IgD-negative memory B cell (primary cell): ENCODE results near the gene ZNF629. TPM values are rescaled to one million over a fixed set of nuclear protein-coding genes. Genes with fewer than 3 reads are reported as not detected.
A peak's percentile ranks its signal among the peaks of the same experiment; 100 is the strongest.
"Not testable (repeated sequence)": the region's sequence is repeated elsewhere in the genome, so short reads cannot be mapped to it uniquely, and the experiment has no call there.

ENCODE experiments used
- H3K27ac Mint-ChIP-seq, 3 donors: one replicate each; pipeline ENCODE4 v1.8.0; 2020 to 2022; ENCODE audit warnings: mild to moderate bottlenecking in 3 of 3, mixed read lengths in 3 of 3, moderate library complexity in 1 of 3
- H3K27me3 Mint-ChIP-seq: one replicate; pipeline ENCODE4 v1.8.0; 2021; ENCODE audit warnings: mixed read lengths
- H3K36me3 Mint-ChIP-seq: one replicate; pipeline ENCODE4 v1.8.0; 2020; ENCODE audit warnings: mild to moderate bottlenecking, mixed read lengths
- H3K4me1 Mint-ChIP-seq, 3 donors: one replicate each; pipeline ENCODE4 v1.8.0; 2020 to 2022; ENCODE audit warnings: mixed read lengths in 3 of 3, mild to moderate bottlenecking in 1 of 3
- H3K4me3 Mint-ChIP-seq, 4 donors: one replicate each; pipeline ENCODE4 v1.8.0; 2020 to 2022; ENCODE audit warnings: mild to moderate bottlenecking in 4 of 4, mixed read lengths in 4 of 4, moderate library complexity in 3 of 4
- H3K9me3 Mint-ChIP-seq, 3 donors: one replicate each; pipeline ENCODE4 v1.8.0; 2020 to 2021; ENCODE audit warnings: mixed read lengths in 3 of 3, mild to moderate bottlenecking in 1 of 3
- polyA plus RNA-seq: library from polyadenylated mRNA; unstranded; fragments of 300-500 nt; fragmentation: Illumina TruSeq; gene quantifications from one replicate; pipeline ENCODE4 v1.2.3, GENCODE V29; 2021

Gene ZNF629
- polyA plus RNA-seq: 0.30 TPM

DNA sequence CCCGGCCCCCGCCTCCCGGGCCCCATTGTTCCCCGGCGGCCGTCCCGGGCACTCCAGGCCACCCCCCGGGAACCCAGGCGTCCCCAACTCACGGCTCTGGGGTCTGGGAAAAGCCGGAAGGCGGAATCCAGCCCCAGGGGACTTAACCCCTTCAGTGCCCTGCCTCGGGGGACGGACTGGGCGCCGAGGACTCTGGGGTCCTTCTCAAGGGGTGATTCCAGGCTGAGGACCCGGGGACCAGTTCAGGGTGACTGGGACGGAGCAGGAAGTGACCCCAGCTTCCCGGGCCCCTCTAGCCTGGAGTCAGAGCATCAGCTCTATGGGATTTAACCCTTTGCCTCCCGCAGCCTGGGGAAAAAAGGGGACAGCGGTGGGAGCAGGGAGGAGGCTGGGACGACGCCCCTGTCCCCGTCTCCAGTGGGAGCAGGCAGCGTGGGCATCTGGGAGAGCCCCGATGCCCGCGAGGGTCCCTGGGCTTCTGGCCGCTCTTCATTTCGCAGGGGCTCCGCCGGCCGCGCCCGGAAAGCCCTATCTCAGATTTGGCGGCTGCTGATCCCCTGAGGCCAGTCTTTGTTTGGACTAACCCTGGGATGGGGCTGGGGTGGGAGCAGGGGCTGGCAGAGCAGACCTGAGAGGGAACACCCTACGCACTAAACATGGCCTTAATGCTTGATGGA is at the start of gene ZNF629:
TSS of gene ZNF629 (minus strand) at position 270 of the 677 bp plus-strand sequence. CDS start 2,723 bp downstream, outside the sequence.
- H3K4me3 Mint-ChIP-seq: peak within 1 kb of the TSS; percentile 66 to 90 (median 78)
- H3K9me3 Mint-ChIP-seq: no peaks in the 10 kb centered on the region
- peaks cover 0 to 6% (median 6%) of the 10 kb centered on the region in 3 donors for H3K4me1 Mint-ChIP-seq
- peaks cover 18% of the 10 kb centered on the region for H3K27me3 Mint-ChIP-seq
- H3K36me3 Mint-ChIP-seq: no peaks in the 10 kb centered on the region
- peak within 1 kb of the TSS in 1 of 3 donors; percentile 69 for H3K27ac Mint-ChIP-seq

DNA sequence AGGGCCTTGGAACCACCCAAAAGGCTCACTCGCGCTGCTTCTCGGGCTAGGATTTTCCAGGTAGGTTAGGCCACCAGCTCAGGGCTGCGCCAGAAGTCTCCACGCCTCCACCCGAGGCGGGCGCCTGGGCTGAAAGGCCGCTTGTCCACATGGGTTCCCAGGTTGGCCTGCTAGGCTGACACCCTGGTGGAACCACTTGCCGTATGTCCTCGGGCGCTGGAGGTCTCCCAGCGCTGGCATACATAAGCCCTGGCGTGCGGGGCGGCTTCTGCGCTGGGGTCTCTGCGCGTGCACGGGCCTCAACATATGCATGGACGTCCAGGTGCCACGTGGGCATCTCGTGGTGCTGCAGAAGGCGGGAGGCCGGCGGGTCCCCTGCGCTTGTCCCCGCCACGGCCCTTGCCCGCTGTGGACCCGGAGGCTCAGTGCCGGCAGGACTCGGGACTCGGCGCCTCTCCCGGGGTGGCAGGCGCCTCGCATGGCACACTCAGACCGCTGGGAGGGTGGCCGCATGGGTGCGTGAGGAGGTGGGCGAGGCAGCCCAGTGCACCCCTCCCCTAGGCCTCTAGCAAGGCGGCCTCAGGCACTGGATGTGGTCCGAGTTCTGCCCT is 47.2 kb upstream of the ZNF629 start:
- Mint-ChIP-seq H3K4me3 (no peak overlapping the region), H3K27me3 (no peaks in the 10 kb centered on the region), H3K36me3 (peaks cover 3% of the 10 kb centered on the region), H3K4me1 (no peaks in the 10 kb centered on the region), H3K27ac (no peak overlapping the region), H3K9me3 (no peaks in the 10 kb centered on the region)

DNA sequence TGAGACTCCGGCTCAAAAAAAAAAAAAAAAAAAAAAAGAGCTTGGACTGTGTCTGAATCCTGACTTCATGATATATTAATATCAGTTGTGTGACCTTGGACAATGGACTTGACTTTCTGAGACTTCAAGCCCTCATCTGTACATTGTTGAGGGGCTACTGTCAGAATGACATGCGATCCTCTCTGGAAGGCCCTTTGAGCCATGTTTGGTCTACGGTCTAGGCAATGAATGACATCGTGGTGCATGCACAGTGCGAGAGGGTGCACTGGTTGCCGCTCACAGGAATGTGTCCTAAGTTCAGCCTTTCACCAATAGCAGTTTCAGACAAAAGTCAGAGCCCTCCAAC is 43.0 kb upstream of the ZNF629 start:
- H3K27ac Mint-ChIP-seq: no peak overlapping the region
- no peaks in the 10 kb centered on the region for H3K9me3 Mint-ChIP-seq
- no peak overlapping the region for H3K4me3 Mint-ChIP-seq
- H3K36me3 Mint-ChIP-seq: peaks cover 3% of the 10 kb centered on the region
- no peaks in the 10 kb centered on the region for H3K4me1 Mint-ChIP-seq
- H3K27me3 Mint-ChIP-seq: peaks cover 8% of the 10 kb centered on the region

DNA sequence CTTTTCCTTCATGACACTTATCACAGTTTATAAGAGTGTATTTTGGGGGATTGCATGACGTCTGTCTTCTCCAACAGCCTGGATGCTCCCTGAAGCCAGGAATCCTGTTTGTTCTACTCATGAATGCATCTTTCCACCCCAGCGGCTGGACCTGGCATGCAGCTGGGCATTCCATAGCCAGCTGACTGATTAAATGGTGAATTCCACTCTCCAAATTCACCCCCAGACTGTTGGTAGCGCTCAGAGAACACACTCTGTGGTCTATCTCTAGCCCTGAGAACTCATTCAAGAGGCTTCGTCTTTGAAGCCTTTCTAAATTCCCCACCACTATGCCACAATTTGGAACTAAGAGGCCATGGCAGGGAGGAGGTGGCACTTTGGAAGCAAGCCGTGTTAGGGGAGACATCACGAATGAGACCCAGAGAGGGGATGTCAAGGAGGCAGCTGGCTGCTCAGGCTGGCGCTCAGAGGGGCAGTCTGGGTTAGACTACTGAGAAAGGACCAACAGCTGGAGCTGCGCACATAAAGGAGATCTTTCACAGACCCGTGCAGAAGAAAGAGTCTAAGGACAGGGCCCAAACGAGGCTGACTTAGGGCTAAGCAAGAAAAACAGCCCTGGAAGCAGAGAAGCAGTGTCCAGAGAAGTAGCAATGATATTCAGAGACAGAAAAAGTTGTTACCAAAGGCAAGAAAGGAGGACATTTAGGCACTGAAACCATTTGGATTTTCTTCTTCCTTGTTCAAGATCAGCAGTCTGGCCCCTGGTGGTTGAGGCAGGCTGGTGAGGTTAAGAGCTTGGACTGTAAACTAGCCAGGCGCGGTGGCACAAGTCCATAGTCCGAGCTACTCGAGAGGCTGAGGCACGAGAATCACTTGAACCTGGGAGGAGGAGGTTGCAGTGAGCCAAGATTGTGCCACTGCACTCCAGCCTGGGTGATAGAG is 42.4 kb upstream of the ZNF629 start:
- H3K36me3 Mint-ChIP-seq: peaks cover 3% of the 10 kb centered on the region

DNA sequence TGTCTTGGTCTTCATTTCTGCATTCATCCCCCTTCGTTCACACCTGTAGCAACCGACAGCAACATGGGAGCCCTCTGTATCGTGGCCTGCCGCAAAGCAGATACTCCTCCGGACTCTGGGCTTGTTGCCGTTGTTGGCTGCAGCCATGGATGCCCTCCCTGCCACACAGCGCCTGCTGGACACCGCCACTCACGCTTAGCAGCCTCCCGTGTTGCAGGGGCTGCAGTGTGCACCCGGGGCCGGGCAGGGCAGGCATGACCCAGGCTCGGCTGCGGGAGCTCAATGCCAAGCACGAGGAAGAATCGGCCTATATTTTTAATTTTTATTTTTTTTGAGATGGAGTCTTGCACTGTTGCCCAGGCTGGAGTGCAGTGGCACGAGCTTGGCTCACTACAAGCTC is 34.9 kb upstream of the ZNF629 start:
- H3K4me3 Mint-ChIP-seq: no peak overlapping the region
- H3K9me3 Mint-ChIP-seq: no peaks in the 10 kb centered on the region
- no peaks in the 10 kb centered on the region for H3K4me1 Mint-ChIP-seq
- no peaks in the 10 kb centered on the region for H3K36me3 Mint-ChIP-seq
- H3K27ac Mint-ChIP-seq: no peak overlapping the region
- peaks cover 4% of the 10 kb centered on the region for H3K27me3 Mint-ChIP-seq

More for the DNA sequence above, 42.4 kb upstream of the ZNF629 start:
- peak overlapping the region in 1 of 3 donors; percentile 43 for H3K27ac Mint-ChIP-seq
- no peaks in the 10 kb centered on the region for H3K9me3 Mint-ChIP-seq
- H3K4me3 Mint-ChIP-seq: no peak overlapping the region
- no peaks in the 10 kb centered on the region for H3K4me1 Mint-ChIP-seq
- H3K27me3 Mint-ChIP-seq: peaks cover 8% of the 10 kb centered on the region

DNA sequence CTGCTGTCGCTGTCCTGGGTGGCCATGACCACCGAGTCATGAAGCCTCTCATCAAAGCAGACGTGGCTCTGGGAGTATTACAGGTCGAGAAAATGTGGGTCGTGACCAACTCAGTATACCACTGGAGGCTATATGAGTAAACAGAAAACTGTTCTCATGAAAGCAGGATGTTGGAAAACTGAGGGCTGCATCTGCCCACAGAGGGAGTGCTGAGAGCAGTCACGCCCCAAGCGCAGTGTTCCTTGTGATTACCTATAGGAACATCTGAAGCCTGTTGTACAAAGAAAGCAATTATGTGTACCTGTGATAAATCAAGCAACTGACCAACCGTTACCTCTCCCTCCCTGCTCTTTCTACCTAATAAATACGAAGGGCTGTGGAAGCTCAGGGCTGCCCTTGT is 34.4 kb upstream of the ZNF629 start:
- not testable (repeated sequence) for H3K4me1 Mint-ChIP-seq, H3K9me3 Mint-ChIP-seq, H3K36me3 Mint-ChIP-seq, H3K4me3 Mint-ChIP-seq, H3K27ac Mint-ChIP-seq, H3K27me3 Mint-ChIP-seq

DNA sequence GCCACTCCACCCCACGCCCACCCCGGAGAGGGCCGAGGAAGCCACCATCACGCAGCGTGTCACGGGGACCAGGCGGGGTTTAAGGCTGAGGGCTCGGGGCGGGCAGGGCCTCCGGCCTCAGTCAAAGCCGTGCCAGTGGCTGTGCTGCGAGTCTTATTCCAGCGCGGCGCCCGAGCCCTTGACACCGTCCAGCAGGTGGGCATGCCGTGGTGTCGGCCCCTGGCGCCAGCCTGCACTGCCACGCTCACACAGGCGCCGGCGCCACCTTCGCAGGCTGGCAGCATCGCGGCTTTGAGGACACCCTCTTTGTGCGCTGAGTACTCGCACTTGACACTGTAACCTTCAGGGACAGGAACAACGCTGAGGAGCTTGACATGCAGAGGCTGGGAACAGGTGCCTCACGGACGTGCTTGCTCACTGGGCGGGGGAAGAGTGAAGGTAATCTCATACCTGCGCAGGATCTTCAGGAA is 34.0 kb upstream of the ZNF629 start:
- no peak overlapping the region for H3K4me3 Mint-ChIP-seq
- no peaks in the 10 kb centered on the region for H3K4me1 Mint-ChIP-seq
- H3K27ac Mint-ChIP-seq: no peak overlapping the region
- no peaks in the 10 kb centered on the region for H3K9me3 Mint-ChIP-seq
- no peaks in the 10 kb centered on the region for H3K27me3 Mint-ChIP-seq
- no peaks in the 10 kb centered on the region for H3K36me3 Mint-ChIP-seq

DNA sequence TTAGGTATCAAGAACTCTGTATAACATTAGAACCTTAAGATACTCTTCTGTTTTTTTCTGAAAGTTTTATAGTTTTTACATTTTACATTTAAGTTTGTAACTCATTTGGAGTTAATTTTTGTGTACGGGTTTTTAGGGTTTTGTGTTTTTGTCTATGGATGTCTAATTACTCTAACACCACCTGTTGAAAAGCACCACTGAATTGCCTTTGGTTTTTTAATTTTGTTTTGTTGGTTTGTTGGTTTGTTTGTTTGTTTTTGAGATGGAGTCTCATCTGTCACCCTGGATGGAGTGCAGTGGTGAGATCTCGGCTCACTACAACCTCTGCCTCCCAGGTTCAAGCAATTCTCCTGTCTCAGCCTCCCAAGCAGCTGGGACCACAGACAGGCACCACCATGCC is 29.8 kb upstream of the ZNF629 start:
- Mint-ChIP-seq H3K4me1 (peaks cover 0 to 4% (median 3%) of the 10 kb centered on the region in 3 donors), H3K9me3 (no peaks in the 10 kb centered on the region), H3K27me3 (no peaks in the 10 kb centered on the region), H3K4me3 (peak overlapping the region in 1 of 4 donors; percentile 14), H3K27ac (no peak overlapping the region), H3K36me3 (no peaks in the 10 kb centered on the region)

DNA sequence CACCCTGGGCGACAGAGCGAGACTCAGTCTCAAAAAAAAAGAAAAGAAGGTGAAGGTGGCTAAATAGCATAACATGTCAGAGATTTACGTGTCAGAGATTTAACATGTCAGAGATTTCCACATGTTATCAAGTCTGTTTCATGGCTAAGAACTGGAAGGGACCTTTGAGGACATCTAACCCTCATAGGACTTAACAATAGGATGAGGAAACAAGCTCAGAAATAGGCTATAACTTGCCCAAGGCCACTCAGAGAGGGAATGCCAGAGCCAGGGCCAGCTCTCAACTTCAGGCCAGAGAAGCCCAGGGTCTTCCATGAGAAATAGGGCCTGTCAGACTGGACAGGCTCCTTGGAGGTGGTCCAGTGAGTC is 26.8 kb upstream of the ZNF629 start:
- no peaks in the 10 kb centered on the region for H3K27me3 Mint-ChIP-seq
- peak overlapping the region; percentile 65 to 95 (median 90) for H3K4me3 Mint-ChIP-seq
- peaks cover 1% of the 10 kb centered on the region for H3K36me3 Mint-ChIP-seq
- no peaks in the 10 kb centered on the region for H3K9me3 Mint-ChIP-seq
- peaks cover 0 to 7% (median 4%) of the 10 kb centered on the region in 3 donors for H3K4me1 Mint-ChIP-seq
- H3K27ac Mint-ChIP-seq: peak overlapping the region in 2 of 3 donors; percentile 5 to 84

DNA sequence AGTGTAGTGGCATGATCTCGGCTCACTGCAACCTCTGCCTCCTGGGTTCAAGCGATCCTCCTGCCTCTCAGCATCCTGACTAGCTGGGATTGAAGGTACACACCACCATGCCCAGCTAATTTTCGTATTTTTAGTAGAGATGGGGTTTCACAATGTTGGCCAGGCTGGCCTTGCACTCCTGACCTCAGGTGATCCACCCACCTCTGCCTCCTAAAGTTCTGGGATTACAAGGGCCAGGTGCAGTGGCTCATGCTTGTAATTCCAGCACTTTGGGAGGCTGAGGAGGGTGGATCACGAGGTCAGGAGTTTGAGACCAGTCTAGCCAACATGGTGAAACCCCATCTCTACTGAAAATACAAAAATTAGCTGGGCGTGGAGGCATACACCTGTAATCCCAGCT is 22.7 kb upstream of the ZNF629 start:
- Mint-ChIP-seq H3K27me3 (peaks cover 15% of the 10 kb centered on the region), H3K4me1 (peaks cover 5 to 18% (median 12%) of the 10 kb centered on the region in 3 donors), H3K27ac (peak overlapping the region in 1 of 3 donors; percentile 80)
- not testable (repeated sequence) for H3K9me3 Mint-ChIP-seq, H3K4me3 Mint-ChIP-seq, H3K36me3 Mint-ChIP-seq

DNA sequence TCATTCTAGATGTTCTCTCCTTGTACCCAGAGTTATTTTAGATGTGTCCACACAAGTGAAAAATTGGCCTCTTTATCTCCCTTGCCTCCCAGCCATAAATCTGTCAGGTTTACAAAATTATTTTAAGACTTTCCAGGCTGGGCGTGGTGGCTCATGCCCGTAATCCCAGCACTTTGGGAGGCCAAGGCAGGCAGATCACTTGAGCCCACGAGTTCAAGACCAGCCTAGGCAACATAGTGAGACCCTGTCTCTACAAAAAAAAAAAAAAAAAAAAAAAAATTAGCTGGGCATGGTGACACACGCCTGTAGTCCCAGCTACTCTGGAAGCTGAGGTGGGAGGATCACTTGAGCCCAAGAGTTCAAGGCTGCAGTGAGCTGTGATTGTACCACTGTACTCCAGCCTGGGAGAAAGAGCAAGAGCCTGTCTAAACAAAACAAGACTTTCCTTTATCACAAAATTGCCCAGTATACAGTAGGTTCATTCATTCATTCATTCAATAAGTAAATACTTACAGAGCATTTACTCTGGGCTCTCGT is 22.0 kb upstream of the ZNF629 start:
- Mint-ChIP-seq H3K27me3 (peaks cover 15% of the 10 kb centered on the region), H3K4me1 (peaks cover 5 to 17% (median 10%) of the 10 kb centered on the region in 3 donors), H3K4me3 (peak overlapping the region in 1 of 4 donors; percentile 48)
- H3K27ac Mint-ChIP-seq, H3K9me3 Mint-ChIP-seq, H3K36me3 Mint-ChIP-seq: not testable (repeated sequence)

DNA sequence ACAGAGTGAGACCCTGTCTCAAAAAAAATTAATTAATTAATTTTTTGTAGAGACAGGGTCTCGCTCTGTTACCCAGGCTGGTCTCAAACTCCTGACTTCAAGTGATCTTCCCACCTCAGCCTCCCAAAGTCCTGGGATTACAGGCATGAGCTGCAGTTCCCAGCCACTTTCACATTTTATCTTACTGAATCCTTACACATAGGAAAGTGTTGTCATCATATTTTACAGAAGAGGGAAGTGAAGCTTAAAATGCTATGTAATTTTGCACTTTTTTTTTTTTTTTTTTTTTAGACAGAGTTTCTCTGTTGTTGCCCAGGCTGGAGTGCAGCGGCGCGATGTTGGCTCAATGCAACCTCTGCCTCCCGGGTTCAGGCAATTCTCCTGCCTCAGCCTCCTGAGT is 21.1 kb upstream of the ZNF629 start:
- Mint-ChIP-seq H3K27ac (no peak overlapping the region), H3K4me3 (peak overlapping the region in 2 of 4 donors; percentile 48 to 49), H3K4me1 (peaks cover 7 to 17% (median 12%) of the 10 kb centered on the region in 3 donors), H3K9me3 (no peaks in the 10 kb centered on the region), H3K27me3 (peaks cover 15% of the 10 kb centered on the region), H3K36me3 (peaks cover 1% of the 10 kb centered on the region)

DNA sequence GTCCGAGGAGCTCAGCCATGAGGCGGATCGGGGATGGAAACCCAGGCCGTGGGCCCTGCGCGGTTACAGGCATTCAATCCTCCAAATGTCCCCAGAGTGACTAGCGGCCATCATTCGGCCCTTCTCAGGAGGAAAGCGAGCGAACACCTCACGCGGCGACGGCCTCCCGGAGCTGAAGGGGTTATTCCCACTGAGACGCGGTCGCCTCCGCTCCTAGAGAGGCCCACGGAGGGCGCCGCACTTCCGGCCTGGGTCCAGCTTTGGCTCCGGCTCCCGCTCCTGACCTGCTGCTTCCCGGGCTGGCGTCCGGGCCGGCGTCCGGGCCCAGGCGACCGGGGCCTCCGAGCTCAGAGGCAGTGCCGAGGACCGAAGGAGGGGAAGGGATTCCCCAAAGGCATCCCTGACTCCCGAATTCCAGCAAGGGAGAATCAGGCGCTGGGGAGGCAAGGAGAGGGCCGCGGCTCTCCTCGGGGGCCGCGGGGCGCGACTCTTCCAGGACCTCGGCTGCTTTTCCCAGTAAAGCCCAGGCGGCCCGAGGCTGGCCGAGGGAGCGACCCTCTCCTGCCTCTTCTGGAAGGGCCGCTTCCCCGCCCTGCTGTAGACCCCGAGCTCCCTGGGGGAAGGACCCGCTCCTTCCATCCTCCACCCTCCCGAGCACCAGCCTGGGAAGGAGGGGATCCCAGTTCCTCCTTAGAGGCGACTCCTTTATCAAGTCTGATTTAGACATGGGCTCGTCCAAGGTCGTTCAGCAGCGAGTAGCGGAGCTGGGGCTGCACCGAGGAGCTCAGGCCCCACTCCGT is 18.6 kb upstream of the ZNF629 start:
- H3K9me3 Mint-ChIP-seq: no peaks in the 10 kb centered on the region
- H3K4me1 Mint-ChIP-seq: peaks cover 13 to 20% (median 16%) of the 10 kb centered on the region in 3 donors
- peak overlapping the region in 2 of 3 donors; percentile 10 to 93 for H3K27ac Mint-ChIP-seq
- H3K27me3 Mint-ChIP-seq: peaks cover 15% of the 10 kb centered on the region
- peaks cover 1% of the 10 kb centered on the region for H3K36me3 Mint-ChIP-seq
- peak overlapping the region; percentile 66 to 93 (median 80) for H3K4me3 Mint-ChIP-seq

DNA sequence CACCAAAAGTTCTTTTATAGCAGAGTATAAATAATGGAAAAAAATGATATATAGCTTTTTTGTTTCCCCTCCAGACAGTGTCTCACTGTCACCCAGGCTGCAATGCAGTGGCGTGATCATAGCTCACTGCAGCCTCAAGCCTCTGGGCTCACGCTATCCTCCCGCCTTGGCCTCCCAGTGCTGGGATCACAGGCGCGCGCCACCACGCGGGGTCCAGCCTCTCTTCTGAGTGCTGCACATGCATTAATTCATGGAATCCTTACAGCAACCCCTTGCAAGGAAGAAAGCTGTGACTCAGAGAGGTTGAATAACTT is 18.0 kb upstream of the ZNF629 start:
- Mint-ChIP-seq H3K36me3 (peaks cover 3% of the 10 kb centered on the region), H3K27me3 (peaks cover 15% of the 10 kb centered on the region), H3K4me3 (peak overlapping the region; percentile 66 to 93 (median 80)), H3K4me1 (peaks cover 13 to 20% (median 16%) of the 10 kb centered on the region in 3 donors), H3K27ac (no peak overlapping the region), H3K9me3 (no peaks in the 10 kb centered on the region)
